HepG2 (cell line): ENCODE measurements around the gene ZNF414. TPM values are rescaled to one million over a fixed set of nuclear protein-coding genes. Genes with fewer than 3 reads are reported as not detected.

Source experiments
- ATAC-seq: fragments of 200-7000 bp; cut with Tn5 transposase; 3 replicates; pipeline ENCODE4 v1.9.1; 2020; ENCODE audit warnings: mild to moderate bottlenecking, moderate library complexity
- BruUV-seq: library from RNA; stranded (reverse); fragments of 400-500 nt; replicated peaks from 2 replicates; lab custom pipeline; 2021; lab: Mats Ljungman, UMichigan
- CTCF ChIA-PET: fragments of 300-600 bp; formaldehyde crosslinking; extraction: SDS; loops from one replicate; lab custom pipeline; 2021; ENCODE audit warnings: low total read pairs, inconsistent platforms, low intra/inter-chr PET ratio; lab: Yijun Ruan, JAX
- POLR2A ChIA-PET: fragments of 350-600 bp; sonication (Branson Sonifier 250); formaldehyde crosslinking; loops from one replicate; lab custom pipeline; 2020; ENCODE audit warnings: antibody characterized with exemption, inconsistent platforms; lab: Yijun Ruan, JAX
- DNase-seq: peaks from one replicate; pipeline ENCODE4 v3.0.0-alpha.2; 2015; ENCODE audit warnings: low spot score
- FAIRE-seq: peaks from 3 replicates; lab custom pipeline; 2011; peaks lifted over from hg19 to GRCh38; lab: Jason Lieb, UNC
- H2AFZ ChIP-seq: one replicate; pipeline ENCODE4 v1.6.1; 2011; ENCODE audit warnings: low read length, inconsistent platforms
- H3K27ac ChIP-seq: fragments of 300-600 bp; 3 replicates; pipeline ENCODE4 v1.8.0; 2011; ENCODE audit warnings: mixed run types, mild to moderate bottlenecking, mixed read lengths, low read length, inconsistent platforms; ENCODE audit not compliant: insufficient read depth; ENCODE audit errors: extremely low read length
- H3K27me3 ChIP-seq, 2 experiments: fragments of 200-600 bp in 1 of 2; 2 replicates in 1 of 2; 3 replicates in 1 of 2; pipeline versions ENCODE4 v1.6.0 to v1.8.0; 2011; ENCODE audit warnings: low read length in 2 of 2, mild to moderate bottlenecking in 2 of 2, moderate library complexity in 2 of 2, inconsistent platforms in 1 of 2; ENCODE audit not compliant: insufficient read depth in 2 of 2, control insufficient read depth in 1 of 2
- H3K36me3 ChIP-seq, 2 experiments: fragments of 200-600 bp in 1 of 2; replicated peaks in 1 of 2; 2 replicates in 1 of 2; 3 replicates in 1 of 2; pipeline versions ENCODE4 v1.5.1 to v1.8.0; 2011; ENCODE audit warnings: low read length in 2 of 2, inconsistent platforms in 1 of 2; ENCODE audit not compliant: insufficient read depth in 2 of 2, control insufficient read depth in 1 of 2
- H3K4me1 ChIP-seq: 2 replicates; pipeline ENCODE4 v1.5.1; 2012; ENCODE audit warnings: low read length, inconsistent platforms; ENCODE audit not compliant: insufficient read depth
- H3K4me2 ChIP-seq: 2 replicates; pipeline ENCODE4 v1.6.0; 2011; ENCODE audit warnings: low read depth, low read length, inconsistent platforms
- H3K4me3 ChIP-seq, 3 experiments: fragments of 200-600 bp in 1 of 3; sonication (generic), shearing (Covaris generic) in 1 of 3; replicated peaks in 1 of 3; 2 replicates each; pipeline ENCODE4 v1.5.1; 2011 to 2016; ENCODE audit warnings: low read length in 3 of 3, inconsistent platforms in 2 of 3, low read depth in 2 of 3, mild to moderate bottlenecking in 2 of 3, control low read depth in 1 of 3, mixed read lengths in 1 of 3; ENCODE audit not compliant: insufficient read depth in 1 of 3
- H3K79me2 ChIP-seq: one replicate; pipeline ENCODE4 v1.6.1; 2011; ENCODE audit warnings: low read length, inconsistent platforms; ENCODE audit not compliant: insufficient read depth
- H3K9ac ChIP-seq: 2 replicates; pipeline ENCODE4 v1.6.0; 2011; ENCODE audit warnings: mild to moderate bottlenecking, low read depth, low read length, inconsistent platforms; ENCODE audit not compliant: insufficient read depth
- H3K9me3 ChIP-seq: 2 replicates; pipeline ENCODE4 v1.5.1; 2012; ENCODE audit warnings: mild to moderate bottlenecking, low read length
- H4K20me1 ChIP-seq: 2 replicates; pipeline ENCODE4 v1.6.0; 2011; ENCODE audit warnings: inconsistent platforms, mild to moderate bottlenecking, low read length, moderate library complexity; ENCODE audit not compliant: insufficient read depth
- CBFB ChIP-seq: sonication (generic); formaldehyde crosslinking; IDR thresholded peaks from 2 replicates; pipeline ENCODE4 v1.4.0; 2020; ENCODE audit warnings: missing genetic modification reagents
- GATA4 ChIP-seq: sonication (generic); IDR thresholded peaks from 2 replicates; pipeline ENCODE4 v1.6.1; 2016; ENCODE audit warnings: antibody characterized with exemption, low read depth, borderline replicate concordance
- GPBP1L1 ChIP-seq: sonication (generic); formaldehyde crosslinking; IDR thresholded peaks from 2 replicates; pipeline ENCODE4 v1.5.0; 2020; ENCODE audit warnings: mild to moderate bottlenecking, missing genetic modification reagents
- HNF4A ChIP-seq: sonication (generic); formaldehyde crosslinking; IDR thresholded peaks from 2 replicates; pipeline ENCODE4 v1.4.0; 2020; ENCODE audit warnings: missing genetic modification reagents
- MED1 ChIP-seq: sonication (generic); formaldehyde crosslinking; IDR thresholded peaks from 2 replicates; pipeline ENCODE4 v1.4.0; 2020; ENCODE audit warnings: missing genetic modification reagents
- NCOA2 ChIP-seq: sonication (generic); formaldehyde crosslinking; IDR thresholded peaks from 2 replicates; pipeline ENCODE4 v1.8.0; 2022; ENCODE audit warnings: inconsistent platforms
- NPAS2 ChIP-seq: sonication (generic); formaldehyde crosslinking; IDR thresholded peaks from 2 replicates; pipeline ENCODE4 v1.8.0; 2022; ENCODE audit warnings: mild to moderate bottlenecking, missing genetic modification reagents, borderline replicate concordance
- SAP130 ChIP-seq: IDR thresholded peaks from 2 replicates; pipeline ENCODE4 v1.6.1; 2016; ENCODE audit warnings: low read depth
- ZNF256 ChIP-seq: sonication (generic); formaldehyde crosslinking; conservative IDR thresholded peaks from 2 replicates; pipeline ENCODE4 v1.4.0; 2020; ENCODE audit warnings: missing genetic modification reagents
- ZNF335 ChIP-seq: sonication (generic); formaldehyde crosslinking; IDR thresholded peaks from 2 replicates; pipeline ENCODE4 v1.4.0; 2020; ENCODE audit warnings: missing genetic modification reagents
- WGBS: methylation state at CpG from one replicate; pipeline ENCODE4 v1.1.6; 2017; ENCODE audit warnings: low lambda C conversion rate; 5-methylcytosine and 5-hydroxymethylcytosine counted together
- in situ Hi-C: cut with HindIII; loops from 2 replicates; pipeline ENCODE4 v1.10.0; 2017; ENCODE audit warnings: low pct_unique_long_range_greater_than_20kb; ENCODE audit not compliant: extremely low pct_ligation_motif_present
- intact Hi-C: fragments of 100-400 bp; cut with micrococcal nuclease; formaldehyde crosslinking; loops from one replicate; pipeline ENCODE4 v1.10.0; 2022; ENCODE audit not compliant: unreplicated experiment
- polyA plus RNA-seq, 8 experiments: library from polyadenylated mRNA; depleted of rRNA in 3 of 8; stranded (reverse) in 7 of 8; unstranded in 1 of 8; fragments of >200 nt; fragmentation: Illumina TruSeq in 4 of 8; extraction: Trizol in 4 of 8; gene quantifications; 2 replicates each; pipeline versions ENCODE4 v1.2.1 to v1.2.3, GENCODE V29; 2011 to 2016; ENCODE audit warnings: low read depth in 4 of 8, missing spikeins in 1 of 8, mixed read lengths in 1 of 8; ENCODE audit not compliant: insufficient read depth in 1 of 8
- total RNA-seq, 5 experiments: library from RNA; depleted of rRNA; stranded (reverse); fragments of >200 nt; fragmentation: Illumina TruSeq; extraction: Trizol; gene quantifications; 2 replicates each; pipeline ENCODE4 v1.2.3, GENCODE V29; 2016; ENCODE audit warnings: low read depth in 1 of 5

Gene ZNF414
- total and polyA plus RNA-seq, 2 of the 13 experiments (the other 11 are each of a cell fraction or from before 2014, with no cell fraction given) = 2.5 to 4.0 TPM

GRCh38 chr19:8498295-8498694 lies 15.7 kb downstream of the ZNF414 start:
- in situ Hi-C loops = no loop called here
- 59% methylated on average over 10 of the region's 22 CpGs for WGBS
- no peak overlapping the region for H3K27ac ChIP-seq
- DNase-seq (no peak), ATAC-seq (no peak), FAIRE-seq (no peak)
- CTCF ChIA-PET = no interaction called here
- no peaks in the 10 kb centered on the region for H3K36me3 ChIP-seq
- no peaks in the 10 kb centered on the region for H3K9me3 ChIP-seq
- H3K27me3 ChIP-seq = peaks cover 2 to 28% of the 10 kb centered on the region in 2 experiments; a peak in 3 of 5 replicates
- H3K4me2 ChIP-seq = no peak overlapping the region
- no TSS peak for BruUV-seq
- POLR2A ChIA-PET = no interaction called here
- peaks cover 35% of the 10 kb centered on the region for H3K4me1 ChIP-seq
- no peak overlapping the region for H3K9ac ChIP-seq
- no peak for TF ChIP-seq GPBP1L1 (CRISPR knock-in tag)
- TF ChIP-seq HNF4A (CRISPR knock-in tag) = no peak
- TF ChIP-seq NPAS2 (CRISPR knock-in tag) = no peak
- TF ChIP-seq NCOA2 (CRISPR knock-in tag) = no peak
- no peak for TF ChIP-seq ZNF256 (CRISPR knock-in tag)
- TF ChIP-seq GATA4 = no peak
- TF ChIP-seq ZNF335 (CRISPR knock-in tag) = no peak
- no peak for TF ChIP-seq CBFB
- TF ChIP-seq SAP130 (CRISPR knock-in tag) = no peak
- TF ChIP-seq MED1 (CRISPR knock-in tag) = no peak
- TF ChIP-seq, all 625 proteins: peak for 0
- no peak overlapping the region for H3K4me3 ChIP-seq
- H3K79me2 ChIP-seq = no peaks in the 10 kb centered on the region
- intact Hi-C loops = no loop called here
- no peak overlapping the region for H2AFZ ChIP-seq
- H4K20me1 ChIP-seq = no peaks in the 10 kb centered on the region
